H9 (cell line): ENCODE results near the gene NLN. TPM values are rescaled to one million over a fixed set of nuclear protein-coding genes. Genes with fewer than 3 reads are reported as not detected.

ENCODE experiments used
- DNase-seq: peaks from one replicate; pipeline ENCODE4 v3.0.0-alpha.2; 2017
- H2AFZ ChIP-seq: one replicate; pipeline ENCODE4 v1.6.1; 2013; ENCODE audit warnings: mild to moderate bottlenecking, low read length, control low read depth, moderate library complexity
- H2AK5ac ChIP-seq: 2 replicates; pipeline ENCODE4 v1.6.1; 2013; ENCODE audit warnings: low read length, control low read depth, mixed read lengths; ENCODE audit not compliant: insufficient read length
- H2BK120ac ChIP-seq: one replicate; pipeline ENCODE4 v1.6.1; 2013; ENCODE audit warnings: low read depth, mild to moderate bottlenecking, low read length, control low read depth, inconsistent platforms; ENCODE audit not compliant: poor library complexity, severe bottlenecking
- H2BK12ac ChIP-seq: 2 replicates; pipeline ENCODE4 v1.6.1; 2013; ENCODE audit warnings: low read length, control low read depth, mixed read lengths, low read depth; ENCODE audit not compliant: insufficient read length
- H2BK15ac ChIP-seq: 2 replicates; pipeline ENCODE4 v1.6.1; 2013; ENCODE audit warnings: low read depth, low read length, control low read depth
- H2BK20ac ChIP-seq: one replicate; pipeline ENCODE4 v1.6.1; 2013; ENCODE audit warnings: low read depth, mild to moderate bottlenecking, low read length, control low read depth, inconsistent platforms; ENCODE audit not compliant: poor library complexity, severe bottlenecking
- H2BK5ac ChIP-seq: 2 replicates; pipeline ENCODE4 v1.6.1; 2013; ENCODE audit warnings: low read length, control low read depth, mixed read lengths; ENCODE audit not compliant: insufficient read length
- H3K14ac ChIP-seq: 2 replicates; pipeline ENCODE4 v1.6.1; 2013; ENCODE audit warnings: low read length, control low read depth; ENCODE audit not compliant: insufficient read depth
- H3K18ac ChIP-seq: 2 replicates; pipeline ENCODE4 v1.6.1; 2013; ENCODE audit warnings: low read depth, mild to moderate bottlenecking, mixed read lengths, low read length, control low read depth; ENCODE audit not compliant: insufficient read length
- H3K23ac ChIP-seq: 2 replicates; pipeline ENCODE4 v1.6.1; 2013; ENCODE audit warnings: low read length, control low read depth, mixed read lengths, low read depth; ENCODE audit not compliant: insufficient read length
- H3K23me2 ChIP-seq: 2 replicates; pipeline ENCODE4 v1.6.1; 2013; ENCODE audit warnings: low read depth, mild to moderate bottlenecking, mixed read lengths, low read length, control low read depth; ENCODE audit not compliant: insufficient read length, poor library complexity, severe bottlenecking
- H3K27ac ChIP-seq: 2 replicates; pipeline ENCODE4 v1.5.1; 2013; ENCODE audit warnings: low read length, control low read depth, mixed read lengths, low read depth; ENCODE audit not compliant: insufficient read length
- H3K27me3 ChIP-seq: 2 replicates; pipeline ENCODE4 v1.6.1; 2013; ENCODE audit warnings: low read length, control low read depth, inconsistent platforms; ENCODE audit not compliant: insufficient read depth
- H3K4ac ChIP-seq: 2 replicates; pipeline ENCODE4 v1.6.1; 2013; ENCODE audit warnings: low read depth, mild to moderate bottlenecking, control low read depth, inconsistent platforms, low read length, moderate library complexity
- H3K4me1 ChIP-seq: 2 replicates; pipeline ENCODE4 v1.6.1; 2013; ENCODE audit warnings: low read length, control low read depth, inconsistent platforms; ENCODE audit not compliant: insufficient read depth
- H3K4me2 ChIP-seq: 2 replicates; pipeline ENCODE4 v1.6.1; 2013; ENCODE audit warnings: low read length, control low read depth, mixed read lengths; ENCODE audit not compliant: insufficient read length, insufficient read depth
- H3K56ac ChIP-seq: 2 replicates; pipeline ENCODE4 v1.6.1; 2013; ENCODE audit warnings: low read depth, mild to moderate bottlenecking, mixed read lengths, low read length, control low read depth; ENCODE audit not compliant: insufficient read length
- H3K79me1 ChIP-seq: 2 replicates; pipeline ENCODE4 v1.6.1; 2013; ENCODE audit warnings: low read depth, mild to moderate bottlenecking, moderate library complexity, low read length, control low read depth, inconsistent platforms; ENCODE audit not compliant: insufficient read depth, poor library complexity, severe bottlenecking
- H3K79me2 ChIP-seq: 2 replicates; pipeline ENCODE4 v1.6.1; 2013; ENCODE audit warnings: low read length, control low read depth, inconsistent platforms; ENCODE audit not compliant: insufficient read depth
- H3K9ac ChIP-seq: 2 replicates; pipeline ENCODE4 v1.6.1; 2013; ENCODE audit warnings: low read length, control low read depth, mixed read lengths; ENCODE audit not compliant: insufficient read length; ENCODE audit errors: extremely low read depth
- H3K9me3 ChIP-seq: one replicate; pipeline ENCODE4 v1.6.1; 2013; ENCODE audit warnings: low read depth, low read length, inconsistent platforms; ENCODE audit not compliant: control insufficient read depth
- H3T11ph ChIP-seq: one replicate; pipeline ENCODE4 v1.6.1; 2013; ENCODE audit warnings: mild to moderate bottlenecking, low read length, control low read depth, inconsistent platforms
- H4K20me1 ChIP-seq: one replicate; pipeline ENCODE4 v1.6.1; 2013; ENCODE audit not compliant: control insufficient read depth, insufficient read length, insufficient read depth
- H4K5ac ChIP-seq: 2 replicates; pipeline ENCODE4 v1.6.1; 2013; ENCODE audit warnings: low read depth, mild to moderate bottlenecking, mixed read lengths, low read length, control low read depth; ENCODE audit not compliant: insufficient read length
- H4K8ac ChIP-seq: replicated peaks from 2 replicates; pipeline ENCODE4 v1.6.1; 2013; ENCODE audit warnings: low read length, control low read depth, mixed read lengths, low read depth; ENCODE audit not compliant: insufficient read length
- H4K91ac ChIP-seq: 2 replicates; pipeline ENCODE4 v1.6.1; 2013; ENCODE audit warnings: low read depth, mild to moderate bottlenecking, moderate library complexity, mixed read lengths, low read length, control low read depth; ENCODE audit not compliant: insufficient read length
- H3K27ac Mint-ChIP-seq, 3 experiments: 2 replicates in 2 of 3; 3 replicates in 1 of 3; pipeline ENCODE4 v1.8.0; 2020 to 2021; ENCODE audit warnings: mixed read lengths in 3 of 3, mild to moderate bottlenecking in 1 of 3, moderate library complexity in 1 of 3
- H3K27me3 Mint-ChIP-seq: 2 replicates; pipeline ENCODE4 v1.8.0; 2021; ENCODE audit warnings: low read depth, mild to moderate bottlenecking, moderate library complexity, mixed read lengths
- H3K36me3 Mint-ChIP-seq, 3 experiments: 2 replicates in 2 of 3; 3 replicates in 1 of 3; pipeline ENCODE4 v1.8.0; 2020 to 2021; ENCODE audit warnings: low read depth in 3 of 3, mixed read lengths in 3 of 3; ENCODE audit not compliant: insufficient read depth in 1 of 3
- H3K4me1 Mint-ChIP-seq, 2 experiments: 2 replicates each; pipeline ENCODE4 v1.8.0; 2020; ENCODE audit warnings: mixed read lengths in 2 of 2
- H3K4me3 Mint-ChIP-seq, 2 experiments: 2 replicates in 1 of 2; 3 replicates in 1 of 2; pipeline ENCODE4 v1.8.0; 2020 to 2021; ENCODE audit warnings: mild to moderate bottlenecking in 2 of 2, mixed read lengths in 2 of 2, moderate library complexity in 1 of 2
- H3K9me3 Mint-ChIP-seq, 2 experiments: 2 replicates in 1 of 2; 3 replicates in 1 of 2; pipeline ENCODE4 v1.8.0; 2020; ENCODE audit warnings: mild to moderate bottlenecking in 2 of 2, mixed read lengths in 2 of 2, moderate library complexity in 1 of 2
- WGBS: extraction: QIAGEN DNeasy Blood & Tissue Kit; methylation state at CpG from one replicate; pipeline ENCODE4 v1.1.7; 2013; ENCODE audit warnings: missing lambda C conversion rate, low lambda C conversion rate, mixed read lengths; ENCODE audit not compliant: insufficient read length; ENCODE audit errors: extremely low coverage; 5-methylcytosine and 5-hydroxymethylcytosine counted together
- total RNA-seq: library from RNA; stranded (reverse); gene quantifications from 2 replicates; pipeline ENCODE4 v1.2.1, GENCODE V29; 2021
- TF ChIP-seq, protein P1 (sequence below): fragments of 200-600 bp; sonication (generic); conservative IDR thresholded peaks from 3 replicates; pipeline ENCODE4 v1.8.0; 2021; ENCODE audit warnings: antibody characterized with exemption, mild to moderate bottlenecking

NLN gene
- total RNA-seq, 1 experiment from 2014 or later = 137 TPM

DNA sequence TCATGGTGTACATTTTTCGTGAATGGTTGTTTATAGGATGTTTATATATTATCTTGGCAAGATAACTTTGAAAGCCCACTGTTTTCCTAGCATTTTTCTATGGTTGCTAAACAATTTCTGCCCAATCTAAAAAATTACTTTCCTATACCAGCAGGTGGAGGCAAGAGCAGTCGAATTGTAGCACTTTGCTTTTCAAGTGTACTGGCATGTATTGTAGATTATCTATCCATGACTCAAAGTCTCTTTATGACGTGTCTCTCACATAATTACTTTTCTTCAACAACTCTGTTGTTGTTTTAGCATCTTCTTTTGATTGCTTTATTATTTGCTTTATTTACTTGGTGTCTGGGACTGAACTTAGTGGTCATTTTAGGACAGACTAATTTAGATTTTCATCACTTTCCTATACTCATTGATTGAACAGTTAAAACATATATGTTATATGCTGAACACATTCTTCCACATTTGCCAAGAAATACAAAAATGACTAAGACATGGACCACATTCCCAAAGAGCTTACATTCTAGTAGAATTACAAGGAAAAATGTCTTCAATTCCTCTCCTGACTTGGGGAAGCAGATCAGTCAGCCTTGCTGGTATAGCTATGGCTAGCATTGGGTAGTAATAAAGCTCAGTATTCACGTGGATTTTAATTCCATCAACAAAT, 20.7 kb downstream of the NLN start:
- peaks cover 0 to 21% (median 15%) of the 10 kb centered on the region in 3 experiments; a peak in 6 of 7 replicates for H3K36me3 Mint-ChIP-seq
- Histone ChIP-seq H3K79me2 (peaks cover 32% of the 10 kb centered on the region; the same call in 1 of the 2 replicates), H4K8ac (no peak overlapping the region), H3K23ac (no peak overlapping the region), H3K23me2 (no peaks in the 10 kb centered on the region), H2BK15ac (no peak overlapping the region), H3K27ac (no peak overlapping the region), H3T11ph (no peak overlapping the region), H3K9ac (no peak overlapping the region), H2BK20ac (no peak overlapping the region), H4K5ac (no peak overlapping the region), H4K91ac (no peak overlapping the region), H3K4ac (no peak overlapping the region), H2AK5ac (no peak overlapping the region), H3K18ac (no peak overlapping the region), H2BK120ac (no peak overlapping the region), H3K79me1 (no peaks in the 10 kb centered on the region), H3K9me3 (no peaks in the 10 kb centered on the region), H3K4me1 (no peaks in the 10 kb centered on the region; the same call in 1 of the 2 replicates), H3K56ac (no peak overlapping the region), H2BK12ac (no peak overlapping the region), H2BK5ac (no peak overlapping the region), H3K4me2 (no peak overlapping the region), H3K14ac (no peak overlapping the region), H3K27me3 (no peaks in the 10 kb centered on the region), H4K20me1 (no peaks in the 10 kb centered on the region), H2AFZ (no peak overlapping the region)
- DNase-seq = no peak
- H3K27ac Mint-ChIP-seq = no peak overlapping the region
- TF ChIP-seq, protein P1, sequence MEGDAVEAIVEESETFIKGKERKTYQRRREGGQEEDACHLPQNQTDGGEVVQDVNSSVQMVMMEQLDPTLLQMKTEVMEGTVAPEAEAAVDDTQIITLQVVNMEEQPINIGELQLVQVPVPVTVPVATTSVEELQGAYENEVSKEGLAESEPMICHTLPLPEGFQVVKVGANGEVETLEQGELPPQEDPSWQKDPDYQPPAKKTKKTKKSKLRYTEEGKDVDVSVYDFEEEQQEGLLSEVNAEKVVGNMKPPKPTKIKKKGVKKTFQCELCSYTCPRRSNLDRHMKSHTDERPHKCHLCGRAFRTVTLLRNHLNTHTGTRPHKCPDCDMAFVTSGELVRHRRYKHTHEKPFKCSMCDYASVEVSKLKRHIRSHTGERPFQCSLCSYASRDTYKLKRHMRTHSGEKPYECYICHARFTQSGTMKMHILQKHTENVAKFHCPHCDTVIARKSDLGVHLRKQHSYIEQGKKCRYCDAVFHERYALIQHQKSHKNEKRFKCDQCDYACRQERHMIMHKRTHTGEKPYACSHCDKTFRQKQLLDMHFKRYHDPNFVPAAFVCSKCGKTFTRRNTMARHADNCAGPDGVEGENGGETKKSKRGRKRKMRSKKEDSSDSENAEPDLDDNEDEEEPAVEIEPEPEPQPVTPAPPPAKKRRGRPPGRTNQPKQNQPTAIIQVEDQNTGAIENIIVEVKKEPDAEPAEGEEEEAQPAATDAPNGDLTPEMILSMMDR = peak; percentile 67
- H3K9me3 Mint-ChIP-seq = 0 out of 5 replicates have a peak, but pooled peaks cover 0 to 2% of the 10 kb centered on the region in 2 experiments
- H3K27me3 Mint-ChIP-seq = no peaks in the 10 kb centered on the region
- H3K4me3 Mint-ChIP-seq = no peak overlapping the region
- WGBS = no CpG with 5 or more reads among the region's 4 CpGs
- H3K4me1 Mint-ChIP-seq = no peaks in the 10 kb centered on the region
